ENCODE results near the gene HOXD9. TPM values are rescaled to one million over a fixed set of nuclear protein-coding genes. Genes with fewer than 3 reads are reported as not detected.

Gene HOXD9
- total RNA-seq, 1 donor from 2014 or later: not detected

- DNase-seq (ENCODE audit: low read depth) (no peak), FAIRE-seq (no peak)
- Histone ChIP-seq H3K4me3 (ENCODE audit: low read depth, low read length) (no peak overlapping the region), H3K36me3 (ENCODE audit: control insufficient read depth, insufficient read depth, low read length) (no peaks in the 10 kb centered on the region), H3K27me3 (ENCODE audit: control insufficient read depth, insufficient read depth, low read length) (peaks cover 72% of the 10 kb centered on the region)
- no peak for TF ChIP-seq CTCF (IDR thresholded peaks at IDR 0.05; ENCODE audit: insufficient read depth, low read length, severe bottlenecking)
These were observed 29.2 kb upstream of the HOXD9 start for GRCh38 chr2:176093145-176093897.

- no peak for DNase-seq (ENCODE audit: low read depth)
- no peak for FAIRE-seq
- Histone ChIP-seq H3K4me3 (ENCODE audit: low read depth, low read length) (no peak overlapping the region), H3K36me3 (ENCODE audit: control insufficient read depth, insufficient read depth, low read length) (no peaks in the 10 kb centered on the region), H3K27me3 (ENCODE audit: control insufficient read depth, insufficient read depth, low read length) (peaks cover 71% of the 10 kb centered on the region)
- no peak for TF ChIP-seq CTCF (IDR thresholded peaks at IDR 0.05; ENCODE audit: insufficient read depth, low read length, severe bottlenecking)
These were observed 28.6 kb upstream of the HOXD9 start for GRCh38 chr2:176093898-176094249.

GRCh38 chr2:176094349-176094748 lies 28.2 kb upstream of the HOXD9 start:
- FAIRE-seq (no peak), DNase-seq (ENCODE audit: low read depth) (no peak)
- Histone ChIP-seq H3K27me3 (ENCODE audit: control insufficient read depth, insufficient read depth, low read length) (peaks cover 73% of the 10 kb centered on the region), H3K36me3 (ENCODE audit: control insufficient read depth, insufficient read depth, low read length) (no peaks in the 10 kb centered on the region), H3K4me3 (ENCODE audit: low read depth, low read length) (no peak overlapping the region)
- TF ChIP-seq CTCF (IDR thresholded peaks at IDR 0.05; ENCODE audit: insufficient read depth, low read length, severe bottlenecking): no peak

- H3K4me3 ChIP-seq (ENCODE audit: low read depth, low read length): no peak overlapping the region
- no peak for TF ChIP-seq CTCF (IDR thresholded peaks at IDR 0.05; ENCODE audit: insufficient read depth, low read length, severe bottlenecking)
- no peaks in the 10 kb centered on the region for H3K36me3 ChIP-seq (ENCODE audit: control insufficient read depth, insufficient read depth, low read length)
- peaks cover 74% of the 10 kb centered on the region for H3K27me3 ChIP-seq (ENCODE audit: control insufficient read depth, insufficient read depth, low read length)
- FAIRE-seq: no peak
- no peak for DNase-seq (ENCODE audit: low read depth)
These were observed 27.1 kb upstream of the HOXD9 start for GRCh38 chr2:176095421-176095820.

- no peak for FAIRE-seq
- TF ChIP-seq CTCF (IDR thresholded peaks at IDR 0.05; ENCODE audit: insufficient read depth, low read length, severe bottlenecking): no peak
- DNase-seq (ENCODE audit: low read depth): no peak
- H3K36me3 ChIP-seq (ENCODE audit: control insufficient read depth, insufficient read depth, low read length): no peaks in the 10 kb centered on the region
- H3K4me3 ChIP-seq (ENCODE audit: low read depth, low read length): no peak overlapping the region
- H3K27me3 ChIP-seq (ENCODE audit: control insufficient read depth, insufficient read depth, low read length): peaks cover 77% of the 10 kb centered on the region
These were observed 26.1 kb upstream of the HOXD9 start for GRCh38 chr2:176096243-176096985.
